HG03159 (cell line): ENCODE data around the gene SLAMF6.
"Not testable (repeated sequence)": the region's sequence is repeated elsewhere in the genome, so short reads cannot be mapped to it uniquely, and the experiment has no call there.

Experiments used
- ATAC-seq: cut with Tn5 transposase; IDR thresholded peaks from one replicate; pipeline ENCODE4 v1.9.1; 2021; ENCODE audit warnings: mild to moderate bottlenecking, moderate library complexity; ENCODE audit not compliant: unreplicated experiment

Gene SLAMF6

GRCh38 chr1:160522622-160523345 lies at the start of gene SLAMF6:
TSS of gene SLAMF6 (minus strand) at chr1:160523255. CDS start at chr1:160523192, 63 bp downstream.
- no peak for ATAC-seq

GRCh38 chr1:160570840-160571239 lies 47.8 kb upstream of the SLAMF6 start:
- ATAC-seq: no peak

- ATAC-seq: no peak
Measured at GRCh38 chr1:160569806-160570205, 46.8 kb upstream of the SLAMF6 start.

GRCh38 chr1:160567858-160568682 lies 45.0 kb upstream of the SLAMF6 start:
- ATAC-seq: no peak

- no peak for ATAC-seq
Measured at GRCh38 chr1:160567341-160567740, 44.3 kb upstream of the SLAMF6 start.

- ATAC-seq: no peak
Measured at GRCh38 chr1:160565564-160565963, 42.5 kb upstream of the SLAMF6 start.

GRCh38 chr1:160563230-160563629 lies 40.2 kb upstream of the SLAMF6 start:
- not testable (repeated sequence) for ATAC-seq

- ATAC-seq: not testable (repeated sequence)
Measured at GRCh38 chr1:160562745-160563144, 39.7 kb upstream of the SLAMF6 start.

- no peak for ATAC-seq
Measured at GRCh38 chr1:160560806-160561205, 37.8 kb upstream of the SLAMF6 start.

- no peak for ATAC-seq
Measured at GRCh38 chr1:160560045-160560705, 37.1 kb upstream of the SLAMF6 start.

- not testable (repeated sequence) for ATAC-seq
Measured at GRCh38 chr1:160559437-160559836, 36.4 kb upstream of the SLAMF6 start.

GRCh38 chr1:160558660-160559380 lies 35.8 kb upstream of the SLAMF6 start:
- ATAC-seq: no peak

GRCh38 chr1:160553778-160554177 lies 30.7 kb upstream of the SLAMF6 start:
- ATAC-seq: no peak

- no peak for ATAC-seq
Measured at GRCh38 chr1:160552425-160552824, 29.4 kb upstream of the SLAMF6 start.

- no peak for ATAC-seq
Measured at GRCh38 chr1:160550572-160551034, 27.5 kb upstream of the SLAMF6 start.

GRCh38 chr1:160549665-160550006 lies 26.6 kb upstream of the SLAMF6 start:
- no peak for ATAC-seq

GRCh38 chr1:160548960-160549664 lies 26.1 kb upstream of the SLAMF6 start:
- peak; percentile 49 for ATAC-seq

- peak; percentile 39 for ATAC-seq
Measured at GRCh38 chr1:160548183-160548582, 25.1 kb upstream of the SLAMF6 start.

- ATAC-seq: no peak
Measured at GRCh38 chr1:160547422-160547821, 24.4 kb upstream of the SLAMF6 start.

GRCh38 chr1:160546942-160547341 lies 23.9 kb upstream of the SLAMF6 start:
- no peak for ATAC-seq
